ENCODE data around the gene PARD3B.

Gene PARD3B

GRCh38 chr2:204544961-204545860, at the start of gene PARD3B:
Gene PARD3B (plus strand): TSS chr2:204545475. CDS start chr2:204546000, 525 bp downstream.
- peak; percentile 78 for DNase-seq (ENCODE audit: low spot score)

DNA sequence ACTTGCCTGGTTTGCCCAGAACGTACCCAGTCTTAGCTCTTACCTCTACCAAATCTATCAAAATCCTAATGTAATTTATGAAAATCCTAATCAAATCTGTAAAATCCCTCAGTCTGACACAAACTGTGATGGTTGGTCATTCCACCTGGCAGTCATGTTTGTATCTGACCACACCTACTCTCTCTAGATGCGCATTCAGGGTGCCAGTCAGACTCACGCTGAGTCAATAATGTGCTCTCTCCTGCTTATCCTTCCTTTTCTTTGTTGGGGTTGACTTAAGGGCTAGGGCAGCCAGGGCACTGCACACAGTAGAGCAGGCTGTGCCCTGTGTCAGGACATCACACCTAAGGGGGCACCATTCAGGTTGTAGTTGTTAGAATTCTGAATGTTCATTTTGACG, 48.5 kb upstream of the PARD3B start:
- no peak for DNase-seq (ENCODE audit: low spot score)

DNA sequence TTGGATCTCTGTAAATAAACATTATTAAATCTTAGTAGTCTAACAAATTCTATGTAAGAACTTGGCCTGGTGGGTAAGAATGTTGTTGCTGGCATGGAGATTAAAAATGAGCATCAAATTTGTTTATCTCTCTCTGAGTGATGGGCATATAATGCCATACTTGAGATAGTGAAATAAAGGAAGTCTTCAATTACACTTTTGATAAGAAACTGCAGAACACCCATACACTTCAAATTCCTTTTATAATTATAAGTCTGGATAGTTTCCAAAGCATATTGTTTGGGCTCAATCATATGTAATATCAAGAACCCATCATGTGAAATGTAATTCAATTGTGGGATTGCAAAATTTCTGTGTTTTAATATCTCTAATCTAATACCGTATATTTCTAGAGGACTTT, 47.4 kb upstream of the PARD3B start:
- DNase-seq (ENCODE audit: low spot score): no peak

DNA sequence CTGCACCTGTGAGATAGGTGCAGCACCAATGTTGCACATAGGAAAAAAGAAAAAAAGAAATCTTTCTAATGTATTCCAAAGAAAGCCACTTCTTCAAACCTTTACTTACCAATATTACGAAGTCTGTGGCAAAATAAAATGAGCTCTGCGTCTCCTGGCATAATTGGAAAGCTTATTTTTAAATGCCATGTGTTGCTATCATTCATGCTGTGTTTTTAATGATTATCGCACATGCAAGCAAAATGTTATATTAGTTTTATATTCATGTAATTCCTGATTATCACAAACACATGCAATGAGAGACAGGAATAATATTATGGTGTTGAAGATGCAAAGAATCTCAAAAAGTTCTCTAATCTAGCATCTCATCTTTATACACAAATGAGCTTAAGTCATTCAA, 47.0 kb upstream of the PARD3B start:
- DNase-seq (ENCODE audit: low spot score): no peak

GRCh38 chr2:204503869-204504268, 41.4 kb upstream of the PARD3B start:
- DNase-seq (ENCODE audit: low spot score): peak; percentile 9

- DNase-seq (ENCODE audit: low spot score): no peak
Observed at GRCh38 chr2:204504594-204504993, 40.7 kb upstream of the PARD3B start.

GRCh38 chr2:204505488-204505887, 39.8 kb upstream of the PARD3B start:
- peak; percentile 61 for DNase-seq (ENCODE audit: low spot score)

GRCh38 chr2:204505946-204506345, 39.3 kb upstream of the PARD3B start:
- DNase-seq (ENCODE audit: low spot score): peak; percentile 82

GRCh38 chr2:204507636-204508035, 37.6 kb upstream of the PARD3B start:
- no peak for DNase-seq (ENCODE audit: low spot score)

DNA sequence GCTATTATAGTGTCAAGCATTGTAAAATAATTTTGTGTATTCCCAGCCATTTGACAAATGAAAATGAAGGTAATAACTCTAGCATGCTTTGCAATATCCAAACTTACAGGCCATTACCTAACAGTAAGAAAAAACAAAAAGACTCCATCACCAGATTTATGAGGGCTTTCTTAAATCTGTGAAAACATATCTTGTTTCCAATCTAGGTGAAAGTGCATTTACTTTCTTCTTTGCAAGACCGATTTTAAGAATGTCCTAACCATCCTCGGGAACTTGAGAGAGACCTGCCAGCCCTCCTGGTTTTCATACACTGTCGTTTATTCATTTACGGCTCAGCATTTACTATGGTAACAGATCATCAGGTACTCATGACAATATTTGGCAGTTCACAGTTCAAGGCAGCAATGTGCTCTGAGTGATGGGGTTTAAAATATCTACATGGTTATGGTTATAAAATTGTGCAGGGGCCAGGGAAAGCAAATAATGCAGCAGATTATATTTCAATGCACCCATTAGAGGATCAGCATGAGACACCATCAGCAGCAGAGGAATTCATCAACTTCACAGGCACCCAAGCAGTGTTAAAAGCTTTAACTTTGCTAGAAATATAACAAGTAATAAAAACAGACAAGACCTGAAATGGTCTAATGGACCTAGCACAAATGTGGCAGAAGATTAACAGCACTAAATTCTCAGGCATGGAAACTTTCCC, 34.4 kb upstream of the PARD3B start:
- DNase-seq (ENCODE audit: low spot score): no peak

DNA sequence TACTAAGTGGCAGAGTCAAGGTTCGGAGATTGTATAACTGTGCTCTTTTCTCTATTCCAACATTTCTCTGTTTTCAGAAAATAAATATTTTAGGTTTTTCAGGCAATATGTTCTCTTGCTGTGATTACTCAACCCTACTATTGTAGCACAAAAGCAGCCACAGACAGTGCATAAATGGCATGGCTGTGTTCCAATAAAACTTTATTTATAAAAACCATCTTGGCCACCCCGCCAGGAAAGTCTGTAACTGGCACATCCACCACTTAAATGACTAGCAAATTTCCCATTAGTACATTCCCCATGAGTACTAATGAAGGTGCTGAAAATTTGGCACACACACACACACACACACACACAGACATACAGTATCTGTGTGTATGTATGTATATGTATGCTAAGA, 30.8 kb upstream of the PARD3B start:
- no peak for DNase-seq (ENCODE audit: low spot score)

DNA sequence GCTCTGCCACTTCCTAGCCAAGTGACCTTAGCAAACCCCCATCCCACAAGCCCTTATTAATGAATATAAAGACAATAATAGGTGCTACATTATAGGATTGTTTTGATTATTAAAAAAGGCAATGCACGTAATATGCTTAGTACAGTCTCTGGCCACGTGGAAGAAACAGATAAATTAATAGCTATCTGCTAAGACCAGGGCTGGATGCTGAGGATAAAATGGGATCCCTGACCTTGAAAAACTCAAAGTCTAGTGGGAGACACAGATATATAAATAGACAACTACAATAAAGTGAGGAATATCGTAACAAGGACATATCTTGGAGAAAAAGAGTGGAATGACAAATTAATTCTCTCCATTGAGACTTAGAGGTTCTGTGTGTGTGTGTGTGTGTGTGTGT, 29.9 kb upstream of the PARD3B start:
- DNase-seq (ENCODE audit: low spot score): no peak

DNA sequence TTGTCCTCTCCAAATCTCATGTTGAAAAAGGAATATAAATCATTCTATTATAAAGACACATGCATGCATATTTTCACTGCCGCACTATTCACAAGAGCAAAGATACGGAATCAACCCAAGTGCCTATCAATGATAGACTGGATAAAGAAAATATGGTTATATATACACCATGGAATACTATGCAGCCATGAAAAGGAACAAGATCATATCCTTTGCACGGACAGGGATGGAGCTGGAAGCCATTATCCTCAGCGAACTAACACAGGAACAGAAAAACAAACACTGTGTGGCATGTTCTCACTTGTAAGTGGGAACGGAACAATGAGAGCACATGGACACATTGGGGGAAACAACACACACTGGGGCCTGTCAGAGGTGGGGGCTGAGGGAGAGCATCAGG, 28.1 kb upstream of the PARD3B start:
- no peak for DNase-seq (ENCODE audit: low spot score)

- DNase-seq (ENCODE audit: low spot score): peak; percentile 60
Observed at GRCh38 chr2:204529795-204530463, 15.3 kb upstream of the PARD3B start.

DNA sequence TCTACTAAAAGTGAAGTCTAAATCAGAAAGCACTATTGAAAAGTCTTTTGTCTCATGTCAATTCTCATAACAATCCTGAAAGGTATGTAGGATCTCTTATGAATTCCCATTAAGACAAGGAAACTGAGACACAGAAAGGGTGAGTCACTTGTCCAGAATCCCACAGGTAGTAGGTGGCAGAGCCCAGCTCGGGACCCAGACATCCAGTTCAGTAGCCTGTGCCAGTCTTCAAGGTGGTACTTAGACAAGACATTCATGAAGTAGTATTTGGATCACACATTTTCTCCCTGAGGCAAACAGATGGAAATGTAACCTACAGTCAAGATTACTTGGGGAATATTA, 14.8 kb upstream of the PARD3B start:
- DNase-seq (ENCODE audit: low spot score): peak; percentile 75

- peak; percentile 86 for DNase-seq (ENCODE audit: low spot score)
Observed at GRCh38 chr2:204533629-204534370, 11.5 kb upstream of the PARD3B start.

- DNase-seq (ENCODE audit: low spot score): no peak
Observed at GRCh38 chr2:204535356-204535755, 9.9 kb upstream of the PARD3B start.

DNA sequence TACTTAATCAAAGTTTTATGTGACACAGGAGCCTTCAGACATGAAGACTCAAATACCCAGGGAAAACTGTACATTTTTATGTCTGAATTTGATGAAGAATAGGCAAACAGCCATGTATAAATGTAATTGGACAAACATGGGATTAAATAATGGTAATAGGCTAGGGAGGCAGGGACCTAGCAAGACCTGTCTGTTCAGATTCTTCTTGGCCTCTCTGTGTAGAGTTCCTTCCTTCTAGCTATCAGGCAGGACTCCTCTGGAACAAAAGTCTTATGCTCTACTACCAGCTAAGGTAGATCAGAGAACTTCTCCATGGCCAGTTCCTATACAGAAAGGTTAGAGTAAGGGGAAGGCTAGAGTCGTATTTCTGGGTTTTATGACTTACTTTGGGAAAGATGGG, 9.5 kb upstream of the PARD3B start:
- DNase-seq (ENCODE audit: low spot score): no peak

GRCh38 chr2:204538182-204539018, 6.9 kb upstream of the PARD3B start:
- DNase-seq (ENCODE audit: low spot score): no peak

- no peak for DNase-seq (ENCODE audit: low spot score)
Observed at GRCh38 chr2:204539019-204539385, 6.3 kb upstream of the PARD3B start.

DNA sequence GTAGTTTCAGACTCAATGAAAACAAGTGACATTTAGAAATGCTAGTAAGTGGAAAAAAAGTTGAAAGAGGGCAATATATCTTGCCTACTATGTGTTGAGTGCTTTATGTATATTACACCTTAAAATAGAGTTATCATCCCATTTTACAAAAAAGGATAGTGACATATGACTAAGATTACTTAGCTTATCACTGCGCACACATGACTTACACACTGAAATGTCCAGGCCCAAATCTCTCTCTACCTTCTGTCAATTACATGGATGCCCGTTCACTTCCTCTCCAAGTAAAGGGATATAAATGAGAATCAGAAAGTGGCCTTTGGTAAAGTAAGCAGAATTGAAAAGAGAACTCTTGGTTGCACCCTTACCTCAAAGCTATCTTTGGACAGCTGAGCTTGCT, 3.6 kb upstream of the PARD3B start:
- DNase-seq (ENCODE audit: low spot score): no peak

All from kidney tubule cell (primary cell).